ENCODE measurements around the gene PSMA5. TPM values are rescaled to one million over a fixed set of nuclear protein-coding genes. Genes with fewer than 3 reads are reported as not detected.
A peak's percentile ranks its signal among the peaks of the same experiment; 100 is the strongest.
"Not testable (repeated sequence)": the region's sequence is repeated elsewhere in the genome, so short reads cannot be mapped to it uniquely, and the experiment has no call there.

Gene PSMA5
- 60.7 TPM for total RNA-seq
- long read RNA-seq, transcript PSMA5-201 (9 exons, 3,729 nt): major isoform, 45 of 54 reads
- long read RNA-seq, partial matches to known transcripts: 2 of 54 reads
- long read RNA-seq, other reads (novel, unspliced or antisense): 7 of 54 reads

GRCh38 chr1:109426281-109427170 lies at the start of gene PSMA5:
PSMA5 (minus strand) TSS chr1:109426448; CDS start chr1:109426330, 118 bp downstream.
- intact Hi-C loops (cut with DNase I): loop anchor here (1.0 to 5.0 kb wide), 3 partner anchors 41 to 106 kb away; partner anchors contain the start of genes ATXN7L2 and SYPL2
- DNase-seq (ENCODE audit: low spot score): peak; percentile 98

GRCh38 chr1:109475261-109475660 lies 49.0 kb upstream of the PSMA5 start:
- DNase-seq (ENCODE audit: low spot score): no peak
- intact Hi-C loops (cut with DNase I): no loop called here

GRCh38 chr1:109474697-109475096 lies 48.4 kb upstream of the PSMA5 start:
- intact Hi-C loops (cut with DNase I): no loop called here
- no peak for DNase-seq (ENCODE audit: low spot score)

GRCh38 chr1:109473284-109474057 lies 47.2 kb upstream of the PSMA5 start:
- not testable (repeated sequence) for DNase-seq (ENCODE audit: low spot score)

GRCh38 chr1:109472779-109473178 lies 46.5 kb upstream of the PSMA5 start:
- intact Hi-C loops (cut with DNase I): no loop called here
- DNase-seq (ENCODE audit: low spot score): no peak

More at GRCh38 chr1:109473284-109474057, 47.2 kb upstream of the PSMA5 start:
- intact Hi-C loops (cut with DNase I): not testable (repeated sequence)

DNA sequence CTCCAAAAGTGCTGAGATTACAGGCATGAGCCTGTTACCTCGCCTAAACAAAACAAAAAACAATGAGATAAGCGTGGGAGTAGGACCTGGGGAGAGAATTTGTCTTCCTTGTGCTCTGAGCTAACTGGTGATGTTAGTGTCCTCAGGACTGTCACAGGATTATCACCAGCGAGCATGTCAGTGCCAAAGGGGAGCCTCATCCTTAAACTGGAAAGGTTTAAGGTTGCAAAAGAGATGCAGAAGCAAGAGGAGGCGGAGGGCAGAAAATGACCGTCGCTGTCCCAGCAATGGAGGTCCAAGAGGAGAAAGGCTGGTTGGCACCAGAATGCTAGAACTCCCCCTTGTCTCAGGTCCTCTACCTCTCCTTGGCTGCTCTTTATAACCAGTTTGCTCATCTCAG lies 44.0 kb upstream of the PSMA5 start:
- intact Hi-C loops (cut with DNase I): no loop called here
- no peak for DNase-seq (ENCODE audit: low spot score)

- intact Hi-C loops (cut with DNase I): loop anchor here (5.0 kb wide), 1 partner anchor 42 kb away; the partner anchor contains the start of gene PSMA5
- DNase-seq (ENCODE audit: low spot score): no peak
These were observed 42.7 kb upstream of the PSMA5 start for GRCh38 chr1:109468903-109469302.

- no peak for DNase-seq (ENCODE audit: low spot score)
- intact Hi-C loops (cut with DNase I): loop anchor here (5.0 kb wide), 1 partner anchor 41 kb away; the partner anchor contains the start of gene PSMA5
These were observed 41.8 kb upstream of the PSMA5 start for GRCh38 chr1:109468061-109468460.

- intact Hi-C loops (cut with DNase I): loop anchor here (5.0 kb wide), 1 partner anchor 40 kb away; the partner anchor contains the start of gene PSMA5
- DNase-seq (ENCODE audit: low spot score): no peak
These were observed 41.1 kb upstream of the PSMA5 start for GRCh38 chr1:109467301-109467777.

GRCh38 chr1:109466452-109467300 lies 40.4 kb upstream of the PSMA5 start, which contains the start of gene SYPL2:
SYPL2 (plus strand) TSS chr1:109466546; CDS start chr1:109466844, 298 bp downstream.
- intact Hi-C loops (cut with DNase I): loop anchor here (5.0 kb wide), 1 partner anchor 39 kb away; the partner anchor contains the start of gene PSMA5
- peak; percentile 86 for DNase-seq (ENCODE audit: low spot score)

GRCh38 chr1:109466125-109466451 lies 39.8 kb upstream of the PSMA5 start:
- no peak for DNase-seq (ENCODE audit: low spot score)
- intact Hi-C loops (cut with DNase I): loop anchor here (5.0 kb wide), 1 partner anchor 39 kb away; the partner anchor contains the start of gene PSMA5

GRCh38 chr1:109457819-109458218 lies 31.6 kb upstream of the PSMA5 start:
- intact Hi-C loops (cut with DNase I): no loop called here
- no peak for DNase-seq (ENCODE audit: low spot score)

- intact Hi-C loops (cut with DNase I): no loop called here
- no peak for DNase-seq (ENCODE audit: low spot score)
These were observed 28.4 kb upstream of the PSMA5 start for GRCh38 chr1:109454497-109455133.

- no peak for DNase-seq (ENCODE audit: low spot score)
- intact Hi-C loops (cut with DNase I): no loop called here
These were observed 21.3 kb upstream of the PSMA5 start for GRCh38 chr1:109447524-109447923.

GRCh38 chr1:109445949-109446695 lies 19.9 kb upstream of the PSMA5 start:
- intact Hi-C loops (cut with DNase I): not testable (repeated sequence)

DNA sequence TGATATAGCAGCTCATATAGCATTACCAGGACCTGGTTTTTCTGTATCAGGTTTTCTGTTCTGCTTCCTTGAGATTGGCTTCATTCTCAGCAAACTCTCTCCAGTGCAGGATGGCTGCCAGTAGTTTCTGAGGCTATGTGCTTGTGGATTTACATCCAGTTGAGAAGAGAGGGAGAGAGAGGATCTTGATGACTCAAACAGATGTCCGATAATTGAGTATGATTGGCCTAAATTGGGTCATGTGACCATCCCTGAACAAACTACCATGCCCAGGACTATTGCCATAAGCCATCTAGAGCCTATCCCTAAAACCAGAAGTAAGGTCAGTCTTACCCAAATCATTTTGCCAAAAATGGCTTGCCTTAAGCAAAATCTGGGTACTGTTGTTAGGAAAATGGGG lies 18.1 kb upstream of the PSMA5 start:
- intact Hi-C loops (cut with DNase I): no loop called here
- no peak for DNase-seq (ENCODE audit: low spot score)

More at GRCh38 chr1:109445949-109446695, 19.9 kb upstream of the PSMA5 start:
- not testable (repeated sequence) for DNase-seq (ENCODE audit: low spot score)

DNA sequence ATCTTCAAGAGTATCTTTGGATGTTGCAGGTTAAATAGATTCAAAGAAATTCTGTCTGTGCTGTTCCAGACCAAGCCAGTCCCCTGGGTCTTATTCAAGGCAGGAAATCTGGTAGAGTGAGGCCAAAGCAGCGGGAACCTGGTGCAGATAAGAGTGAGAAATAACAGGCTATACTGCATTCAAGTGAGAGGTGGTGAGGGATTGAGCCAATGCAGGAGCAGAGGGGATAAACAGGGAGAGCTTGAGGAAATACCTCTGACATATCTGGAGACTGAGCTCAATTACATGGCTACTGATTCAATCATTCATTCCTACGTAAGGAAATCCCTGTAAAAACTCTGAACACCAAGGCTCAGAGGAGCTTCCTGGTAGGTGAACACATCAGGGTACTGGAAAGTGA lies 17.2 kb upstream of the PSMA5 start:
- no peak for DNase-seq (ENCODE audit: low spot score)
- intact Hi-C loops (cut with DNase I): no loop called here

GRCh38 chr1:109441069-109441468 lies 14.8 kb upstream of the PSMA5 start:
- intact Hi-C loops (cut with DNase I): no loop called here
- no peak for DNase-seq (ENCODE audit: low spot score)

Data from cardiac septum (tissue), 1 donor.